ENCODE results near the gene SESN3.

SESN3 gene

DNA sequence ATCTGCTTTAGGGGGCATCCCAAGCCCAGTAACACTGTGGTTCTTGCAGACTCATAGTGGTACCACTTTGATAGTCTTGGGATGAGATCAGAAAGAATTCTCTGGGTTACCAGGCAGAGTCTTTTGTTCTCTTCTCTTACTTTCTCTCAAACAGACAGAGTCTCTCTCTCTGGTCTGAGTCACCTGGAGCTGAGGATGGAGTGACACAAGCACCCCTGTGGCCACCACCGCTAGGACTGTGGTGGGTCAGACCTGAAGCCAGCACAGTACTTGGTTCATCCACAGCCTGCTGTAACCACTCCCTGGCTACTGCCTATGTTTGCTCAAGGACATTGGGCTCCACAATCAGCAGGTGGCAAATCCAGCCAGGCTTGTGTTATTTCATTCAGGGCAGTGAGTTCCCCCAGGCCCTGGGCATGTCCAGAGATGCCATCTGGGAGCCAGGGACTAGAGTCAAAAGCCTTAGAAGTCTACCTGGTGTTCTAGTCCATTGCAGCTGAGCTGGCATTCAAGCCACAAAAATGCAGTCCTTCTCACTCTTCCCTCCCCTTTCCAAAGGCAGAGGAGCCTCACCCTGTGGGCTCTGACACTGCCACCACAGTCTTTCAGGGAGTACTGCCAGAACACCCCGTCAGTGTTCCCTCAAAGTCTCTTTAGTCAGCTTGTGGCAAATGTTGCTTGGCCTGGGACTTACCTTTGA, 111.5 kb downstream of the SESN3 start:
- DNase-seq (ENCODE audit: low spot score): no peak

DNA sequence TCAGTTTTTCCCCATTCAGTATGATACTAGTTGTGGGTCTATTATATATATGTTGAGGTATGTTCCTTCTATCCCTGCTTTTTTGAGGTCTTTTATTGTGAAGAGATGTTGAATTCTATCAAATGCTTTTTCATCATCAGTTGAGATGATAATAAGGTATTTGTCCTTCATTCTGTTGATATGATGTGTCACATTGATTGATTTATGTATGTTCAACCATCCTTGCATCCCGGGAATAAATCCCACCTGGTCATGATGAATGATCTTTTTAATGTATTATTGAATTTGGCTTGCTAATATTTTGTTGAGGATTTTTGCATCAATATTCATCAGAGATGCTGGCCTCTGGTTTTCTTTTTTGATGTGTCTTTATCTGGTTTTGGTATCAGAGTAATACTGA, 115.4 kb downstream of the SESN3 start:
- no peak for DNase-seq (ENCODE audit: low spot score)
